H1 (cell line): ENCODE results near the gene ADCY7.

Source experiments
- ATF2 ChIP-seq: IDR thresholded peaks from 2 replicates; pipeline ENCODE4 v1.6.1; 2012; ENCODE audit warnings: low read length, inconsistent platforms
- CTCF ChIP-seq, 3 experiments: IDR thresholded peaks; 1 replicate in 2 of 3; 2 replicates in 1 of 3; pipeline versions ENCODE4 v1.5.1 to v1.6.1; 2011; ENCODE audit warnings: low read length in 3 of 3, mild to moderate bottlenecking in 3 of 3, inconsistent platforms in 2 of 3, low read depth in 1 of 3, moderate library complexity in 1 of 3; ENCODE audit not compliant: insufficient read depth in 1 of 3; ENCODE audit errors: control extremely low read depth in 1 of 3
- HDAC2 ChIP-seq, 2 experiments: fragments of 300-600 bp in 1 of 2; sonication (generic) in 1 of 2; IDR thresholded peaks; 2 replicates each; pipeline ENCODE4 v1.6.1; 2011 to 2012; ENCODE audit warnings: low read depth in 2 of 2, low read length in 2 of 2, mild to moderate bottlenecking in 2 of 2, moderate library complexity in 2 of 2, borderline replicate concordance in 1 of 2, inconsistent platforms in 1 of 2
- POLR2A ChIP-seq, 2 experiments: IDR thresholded peaks; 1 replicate in 1 of 2; 2 replicates in 1 of 2; pipeline ENCODE4 v1.6.1; 2011; ENCODE audit warnings: low read depth in 2 of 2, low read length in 2 of 2, mild to moderate bottlenecking in 2 of 2; ENCODE audit errors: control extremely low read depth in 1 of 2

- TF ChIP-seq POLR2A (IDR thresholded peaks at IDR 0.05; ENCODE audit: control extremely low read depth in 1 of 2, low read depth in 2 of 2, low read length in 2 of 2) (no peak), CTCF (IDR thresholded peaks at IDR 0.05; ENCODE audit: control extremely low read depth in 1 of 3, insufficient read depth in 1 of 3, low read depth in 1 of 3, low read length in 3 of 3) (no peak), HDAC2 (IDR thresholded peaks at IDR 0.05; ENCODE audit: borderline replicate concordance in 1 of 2, low read depth in 2 of 2, low read length in 2 of 2) (no peak), ATF2 (no peak)
Observed at GRCh38 chr16:50278251-50278650, 11.9 kb downstream of the ADCY7 start.
